ENCODE measurements around the gene HDGFL1. TPM values are rescaled to one million over a fixed set of nuclear protein-coding genes. Genes with fewer than 3 reads are reported as not detected.

The HDGFL1 gene
- total RNA-seq, 1 donor from 2014 or later, result not detected

- Histone ChIP-seq H3K27ac (ENCODE audit: low read depth, low read length) (no peak overlapping the region), H4K20me1 (ENCODE audit: insufficient read depth, low read length) (no peaks in the 10 kb centered on the region), H2AFZ (ENCODE audit: low read depth, low read length) (no peak overlapping the region), H3K36me3 (ENCODE audit: insufficient read depth, low read length) (no peaks in the 10 kb centered on the region), H3K9ac (ENCODE audit: low read length) (no peak overlapping the region), H3K4me3 (ENCODE audit: insufficient read depth, low read depth, low read length) (no peak overlapping the region), H3K4me1 (ENCODE audit: insufficient read depth, low read length) (no peaks in the 10 kb centered on the region), H3K9me3 (ENCODE audit: insufficient read depth, low read depth, low read length) (no peaks in the 10 kb centered on the region), H3K79me2 (ENCODE audit: insufficient read depth, low read length) (no peaks in the 10 kb centered on the region), H3K4me2 (ENCODE audit: low read length) (no peak overlapping the region), H3K27me3 (ENCODE audit: insufficient read depth, low read length) (no peaks in the 10 kb centered on the region)
- DNase-seq (ENCODE audit: low read depth) (no peak), FAIRE-seq (no peak)
- no peaks in the 10 kb centered on the region for H3K9me3 Mint-ChIP-seq (ENCODE audit: unreplicated experiment)
- H3K36me3 Mint-ChIP-seq (ENCODE audit: low read depth, unreplicated experiment), result no peaks in the 10 kb centered on the region
- no peak overlapping the region for H3K27ac Mint-ChIP-seq (ENCODE audit: unreplicated experiment)
- H3K4me1 Mint-ChIP-seq (ENCODE audit: low read depth, unreplicated experiment), result peaks cover 6% of the 10 kb centered on the region
- no peak overlapping the region for H3K4me3 Mint-ChIP-seq (ENCODE audit: unreplicated experiment)
- H3K27me3 Mint-ChIP-seq (ENCODE audit: low read depth, unreplicated experiment), result no peaks in the 10 kb centered on the region
- TF ChIP-seq EZH2 (IDR thresholded peaks at IDR 0.05; ENCODE audit: insufficient read depth, low read length) (no peak), CTCF (IDR thresholded peaks at IDR 0.05; ENCODE audit: insufficient read depth, low read depth, low read length) (no peak)
These were observed 11.0 kb downstream of the HDGFL1 start for GRCh38 chr6:22580337-22580736.

GRCh38 chr6:22582417-22583205 lies 13.2 kb downstream of the HDGFL1 start:
- Mint-ChIP-seq H3K36me3 (ENCODE audit: low read depth, unreplicated experiment) (no peaks in the 10 kb centered on the region), H3K4me3 (ENCODE audit: unreplicated experiment) (no peak overlapping the region), H3K27me3 (ENCODE audit: low read depth, unreplicated experiment) (no peaks in the 10 kb centered on the region), H3K9me3 (ENCODE audit: unreplicated experiment) (no peaks in the 10 kb centered on the region), H3K27ac (ENCODE audit: unreplicated experiment) (no peak overlapping the region), H3K4me1 (ENCODE audit: low read depth, unreplicated experiment) (no peaks in the 10 kb centered on the region)
- TF ChIP-seq CTCF (IDR thresholded peaks at IDR 0.05; ENCODE audit: insufficient read depth, low read depth, low read length) (no peak), EZH2 (IDR thresholded peaks at IDR 0.05; ENCODE audit: insufficient read depth, low read length) (no peak)
- no peaks in the 10 kb centered on the region for H4K20me1 ChIP-seq (ENCODE audit: insufficient read depth, low read length)
- DNase-seq (ENCODE audit: low read depth), result no peak
- no peaks in the 10 kb centered on the region for H3K4me1 ChIP-seq (ENCODE audit: insufficient read depth, low read length)
- H3K9me3 ChIP-seq (ENCODE audit: insufficient read depth, low read depth, low read length), result no peaks in the 10 kb centered on the region
- H3K79me2 ChIP-seq (ENCODE audit: insufficient read depth, low read length), result no peaks in the 10 kb centered on the region
- H3K27ac ChIP-seq (ENCODE audit: low read depth, low read length), result no peak overlapping the region
- no peak overlapping the region for H3K4me3 ChIP-seq (ENCODE audit: insufficient read depth, low read depth, low read length)
- no peak overlapping the region for H3K9ac ChIP-seq (ENCODE audit: low read length)
- H3K27me3 ChIP-seq (ENCODE audit: insufficient read depth, low read length), result no peaks in the 10 kb centered on the region
- no peak for FAIRE-seq
- no peaks in the 10 kb centered on the region for H3K36me3 ChIP-seq (ENCODE audit: insufficient read depth, low read length)
- no peak overlapping the region for H3K4me2 ChIP-seq (ENCODE audit: low read length)
- H2AFZ ChIP-seq (ENCODE audit: low read depth, low read length), result no peak overlapping the region

- no peaks in the 10 kb centered on the region for H3K36me3 Mint-ChIP-seq (ENCODE audit: low read depth, unreplicated experiment)
- no peak overlapping the region for H3K4me3 ChIP-seq (ENCODE audit: insufficient read depth, low read depth, low read length)
- H4K20me1 ChIP-seq (ENCODE audit: insufficient read depth, low read length), result no peaks in the 10 kb centered on the region
- H3K27ac Mint-ChIP-seq (ENCODE audit: unreplicated experiment), result no peak overlapping the region
- no peaks in the 10 kb centered on the region for H3K79me2 ChIP-seq (ENCODE audit: insufficient read depth, low read length)
- H3K4me1 ChIP-seq (ENCODE audit: insufficient read depth, low read length), result no peaks in the 10 kb centered on the region
- H3K4me2 ChIP-seq (ENCODE audit: low read length), result no peak overlapping the region
- DNase-seq (ENCODE audit: low read depth) (no peak), FAIRE-seq (no peak)
- H3K9me3 ChIP-seq (ENCODE audit: insufficient read depth, low read depth, low read length), result no peaks in the 10 kb centered on the region
- no peak overlapping the region for H3K27ac ChIP-seq (ENCODE audit: low read depth, low read length)
- no peaks in the 10 kb centered on the region for H3K4me1 Mint-ChIP-seq (ENCODE audit: low read depth, unreplicated experiment)
- H3K9ac ChIP-seq (ENCODE audit: low read length), result no peak overlapping the region
- H2AFZ ChIP-seq (ENCODE audit: low read depth, low read length), result no peak overlapping the region
- no peaks in the 10 kb centered on the region for H3K27me3 Mint-ChIP-seq (ENCODE audit: low read depth, unreplicated experiment)
- no peaks in the 10 kb centered on the region for H3K36me3 ChIP-seq (ENCODE audit: insufficient read depth, low read length)
- no peaks in the 10 kb centered on the region for H3K9me3 Mint-ChIP-seq (ENCODE audit: unreplicated experiment)
- no peaks in the 10 kb centered on the region for H3K27me3 ChIP-seq (ENCODE audit: insufficient read depth, low read length)
- TF ChIP-seq CTCF (IDR thresholded peaks at IDR 0.05; ENCODE audit: insufficient read depth, low read depth, low read length), result no peak
- TF ChIP-seq EZH2 (IDR thresholded peaks at IDR 0.05; ENCODE audit: insufficient read depth, low read length), result no peak
- H3K4me3 Mint-ChIP-seq (ENCODE audit: unreplicated experiment), result no peak overlapping the region
These were observed 13.9 kb downstream of the HDGFL1 start for GRCh38 chr6:22583230-22583629.

Measured in astrocyte (in vitro differentiated cells and primary cell).